DOHH2 (cell line): Measurements from ENCODE around the gene PANX3.

ENCODE experiments used
- H3F3A ChIP-seq: fragments of 200-600 bp; sonication (generic), shearing (Covaris generic); 2 replicates; pipeline ENCODE4 v1.6.0; 2016; ENCODE audit warnings: antibody characterized with exemption, mild to moderate bottlenecking; ENCODE audit not compliant: control insufficient read depth, insufficient read depth
- H3K27ac ChIP-seq: fragments of 200-600 bp; sonication (generic); 2 replicates; pipeline ENCODE4 v1.5.1; 2014; ENCODE audit warnings: low read depth, mild to moderate bottlenecking, low read length, moderate library complexity
- H3K27me3 ChIP-seq: fragments of 200-600 bp; sonication (generic); 2 replicates; pipeline ENCODE4 v1.6.1; 2014; ENCODE audit warnings: mild to moderate bottlenecking, low read length, mixed read lengths; ENCODE audit not compliant: control insufficient read depth
- H3K36me3 ChIP-seq: fragments of 200-600 bp; sonication (generic); 2 replicates; pipeline ENCODE4 v1.6.1; 2014; ENCODE audit warnings: mild to moderate bottlenecking, low read length, moderate library complexity, mixed read lengths; ENCODE audit not compliant: control insufficient read depth
- H3K4me1 ChIP-seq: fragments of 200-600 bp; sonication (generic); 2 replicates; pipeline ENCODE4 v1.6.1; 2014; ENCODE audit warnings: mild to moderate bottlenecking, low read length, mixed read lengths; ENCODE audit not compliant: control insufficient read depth
- H3K4me2 ChIP-seq: fragments of 200-600 bp; sonication (generic); 2 replicates; pipeline ENCODE4 v1.6.0; 2014; ENCODE audit warnings: mild to moderate bottlenecking, low read length, moderate library complexity
- H3K4me3 ChIP-seq: fragments of 200-600 bp; sonication (generic); 2 replicates; pipeline ENCODE4 v1.5.1; 2014; ENCODE audit warnings: mild to moderate bottlenecking, low read length, mixed read lengths
- H3K79me2 ChIP-seq: fragments of 200-600 bp; sonication (generic); 2 replicates; pipeline ENCODE4 v1.6.1; 2014; ENCODE audit warnings: mild to moderate bottlenecking, low read length, mixed read lengths; ENCODE audit not compliant: control insufficient read depth
- H3K9me2 ChIP-seq: fragments of 200-600 bp; sonication (generic); replicated peaks from 2 replicates; pipeline ENCODE4 v1.6.1; 2014; ENCODE audit warnings: mild to moderate bottlenecking, low read length, mixed read lengths; ENCODE audit not compliant: control insufficient read depth
- H3K9me3 ChIP-seq: fragments of 200-600 bp; sonication (generic); 2 replicates; pipeline ENCODE4 v1.6.1; 2014; ENCODE audit warnings: antibody characterized with exemption, low read length, mixed read lengths; ENCODE audit not compliant: control insufficient read depth, insufficient read depth
- H4K20me1 ChIP-seq: fragments of 200-600 bp; sonication (generic); 2 replicates; pipeline ENCODE4 v1.6.0; 2014; ENCODE audit warnings: low read depth, mild to moderate bottlenecking, antibody characterized with exemption, low read length, moderate library complexity; ENCODE audit not compliant: control insufficient read depth, insufficient read depth
- CTCF ChIP-seq: fragments of 200-600 bp; sonication (generic); IDR thresholded peaks from one replicate; pipeline ENCODE4 v1.5.1; 2014; ENCODE audit warnings: antibody characterized with exemption, mild to moderate bottlenecking, low read depth, low read length; ENCODE audit not compliant: poor library complexity, severe bottlenecking
- EZH2phosphoT487 ChIP-seq: fragments of 200-600 bp; sonication (generic); IDR thresholded peaks from 2 replicates; pipeline ENCODE4 v1.6.1; 2017; ENCODE audit warnings: borderline replicate concordance, mild to moderate bottlenecking, antibody characterized with exemption, low read length, moderate library complexity, mixed read lengths

The PANX3 gene

GRCh38 chr11:124612567-124613246 is 1.5 kb downstream of the PANX3 start:
- no peaks in the 10 kb centered on the region for H3K4me1 ChIP-seq
- H3K36me3 ChIP-seq: no peaks in the 10 kb centered on the region
- no peaks in the 10 kb centered on the region for H3K9me2 ChIP-seq
- no peaks in the 10 kb centered on the region for H3K79me2 ChIP-seq
- H3K27me3 ChIP-seq: peaks cover 3% of the 10 kb centered on the region; the same call in 1 of the 2 replicates
- no peaks in the 10 kb centered on the region for H4K20me1 ChIP-seq
- H3K27ac ChIP-seq: no peak overlapping the region
- H3K4me2 ChIP-seq: no peak overlapping the region
- no peaks in the 10 kb centered on the region for H3K9me3 ChIP-seq
- no peaks in the 10 kb centered on the region for H3F3A ChIP-seq
- H3K4me3 ChIP-seq: no peak overlapping the region
- TF ChIP-seq EZH2phosphoT487: no peak
- no peak for TF ChIP-seq CTCF

DNA sequence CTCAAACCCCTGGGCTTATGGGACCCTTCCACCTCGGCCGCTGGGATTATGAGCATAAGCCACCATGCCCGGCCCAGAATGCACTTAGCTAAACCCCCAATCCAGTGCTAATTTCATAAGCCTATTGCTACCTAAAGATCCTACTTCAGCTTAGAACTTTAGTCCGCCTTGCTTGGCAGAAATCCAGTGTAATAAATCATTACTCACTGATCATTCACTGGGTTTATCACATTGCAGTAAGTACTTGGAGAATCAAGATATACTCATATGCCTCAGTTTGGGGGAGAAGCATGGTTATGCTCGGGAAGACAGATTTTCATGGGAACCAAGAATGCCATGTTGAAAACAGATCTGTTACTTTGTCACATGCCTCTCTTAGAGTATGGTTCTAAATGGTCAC is 7.6 kb downstream of the PANX3 start:
- Histone ChIP-seq H3K9me3 (no peaks in the 10 kb centered on the region), H3K4me2 (no peak overlapping the region), H3K4me1 (peaks cover 12% of the 10 kb centered on the region), H3K27me3 (no peaks in the 10 kb centered on the region), H3K4me3 (no peak overlapping the region), H3F3A (no peaks in the 10 kb centered on the region), H3K79me2 (peaks cover 16% of the 10 kb centered on the region), H3K9me2 (no peaks in the 10 kb centered on the region; the same call in 1 of the 2 replicates), H4K20me1 (no peaks in the 10 kb centered on the region), H3K27ac (no peak overlapping the region), H3K36me3 (peaks cover 2% of the 10 kb centered on the region; the same call in 1 of the 2 replicates)
- TF ChIP-seq CTCF (no peak), EZH2phosphoT487 (no peak)

GRCh38 chr11:124622531-124623451 is 11.6 kb downstream of the PANX3 start, which contains the start of gene TBRG1:
TSS of gene TBRG1 (plus strand) at chr11:124622864. CDS start at chr11:124623084, 220 bp downstream.
- TF ChIP-seq CTCF (no peak), EZH2phosphoT487 (no peak)
- peaks cover 44% of the 10 kb centered on the region for H3K79me2 ChIP-seq
- no peaks in the 10 kb centered on the region for H3K27me3 ChIP-seq
- peak within 1 kb of the TSS; percentile 28; the same call in 1 of the 2 replicates for H3K27ac ChIP-seq
- H3K4me1 ChIP-seq: peaks cover 15% of the 10 kb centered on the region
- H3K9me3 ChIP-seq: no peaks in the 10 kb centered on the region
- 0 out of 2 replicates have a peak, but pooled peaks cover 2% of the 10 kb centered on the region for H3F3A ChIP-seq
- no peaks in the 10 kb centered on the region for H4K20me1 ChIP-seq
- H3K4me3 ChIP-seq: peak within 1 kb of the TSS; percentile 76
- H3K4me2 ChIP-seq: peak within 1 kb of the TSS; percentile 95
- no peaks in the 10 kb centered on the region; the same call in 1 of the 2 replicates for H3K9me2 ChIP-seq
- peaks cover 36% of the 10 kb centered on the region for H3K36me3 ChIP-seq
